HuH-7 (cell line): ENCODE measurements around the gene ZNF628.
A peak's percentile ranks its signal among the peaks of the same experiment; 100 is the strongest.

ENCODE experiments used
- DNase-seq: peaks from one replicate; pipeline ENCODE4 v3.0.0; 2011; ENCODE audit warnings: low spot score

Gene ZNF628

DNA sequence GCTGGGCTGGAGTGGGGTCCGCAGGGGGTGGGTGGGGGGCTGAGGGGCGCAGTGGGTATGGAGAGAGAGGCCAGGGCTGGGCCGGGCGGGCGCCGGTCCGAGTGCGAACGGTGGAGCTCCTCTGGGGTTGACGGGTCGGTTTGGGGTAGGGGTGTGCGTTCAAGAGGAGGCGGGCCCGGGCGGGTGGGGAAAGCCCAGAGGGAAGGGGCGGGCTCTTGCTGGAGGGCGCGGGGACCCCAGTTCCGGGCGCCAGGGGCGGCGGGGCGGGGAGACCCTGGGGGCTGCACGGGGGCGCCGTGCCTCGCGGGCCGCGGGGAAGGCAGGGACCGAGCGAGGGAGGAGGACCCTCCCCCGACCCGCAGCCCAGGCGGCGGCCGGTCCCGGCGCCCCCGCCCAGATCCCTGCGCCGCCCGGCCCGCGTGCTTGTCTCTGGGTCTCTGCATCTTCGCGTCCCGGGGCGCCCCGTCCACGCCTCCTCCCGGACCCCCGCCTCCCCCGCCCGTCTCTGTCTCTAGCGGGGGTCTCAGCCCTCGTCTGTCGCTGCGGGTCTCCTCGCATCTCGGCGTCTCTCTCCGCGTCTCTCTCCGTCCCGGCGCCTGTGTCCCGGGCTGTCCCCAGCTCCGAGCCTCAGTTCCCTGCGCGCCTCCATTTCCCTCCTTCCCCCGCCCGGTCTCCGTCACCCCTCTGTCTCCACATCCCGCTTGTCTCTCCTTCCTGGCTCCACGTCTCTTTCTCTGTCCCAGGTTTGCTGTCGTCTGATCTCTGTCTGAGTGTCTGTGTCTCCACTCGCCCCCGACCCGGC is 25.1 kb upstream of the ZNF628 start:
- peak; percentile 45 for DNase-seq

DNA sequence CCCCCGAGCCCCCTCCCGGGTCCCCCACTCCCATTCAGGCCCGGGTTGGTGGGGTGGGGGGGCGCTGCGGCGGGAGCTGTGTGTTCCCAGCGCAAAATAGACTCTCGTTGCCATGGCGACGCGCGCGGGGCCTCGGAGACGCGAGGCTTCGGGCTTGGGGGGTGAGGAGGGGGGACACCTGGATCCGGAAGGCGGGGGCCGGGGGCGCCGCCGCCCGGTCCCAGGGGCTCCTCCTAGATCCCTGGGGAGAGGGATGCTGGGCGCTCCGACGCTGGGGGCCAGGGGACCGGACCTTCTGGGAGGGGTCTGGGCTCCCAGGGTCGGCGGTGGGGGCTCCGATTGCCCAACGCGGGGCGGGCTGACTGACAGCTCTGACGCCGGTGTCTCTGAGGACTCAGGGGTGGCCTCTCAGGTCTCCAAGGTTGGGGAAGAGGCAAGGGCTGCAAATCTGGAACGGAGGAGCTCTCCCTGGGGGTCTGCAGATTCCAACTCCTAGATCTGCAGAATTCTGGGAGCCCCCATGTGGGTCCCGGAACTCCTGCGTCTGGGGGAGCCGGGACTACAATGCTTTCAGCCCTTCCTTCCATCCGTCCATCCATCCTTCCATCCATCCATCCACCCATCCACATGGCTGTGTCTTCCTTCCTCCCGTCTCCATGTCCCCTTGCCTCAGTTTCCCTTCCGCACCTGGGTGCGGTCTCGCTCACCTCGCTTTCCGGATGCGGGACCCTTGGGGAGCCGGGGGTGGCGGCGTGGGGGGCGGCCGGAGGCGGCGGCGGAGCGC is 24.3 kb upstream of the ZNF628 start:
- DNase-seq = no peak

DNA sequence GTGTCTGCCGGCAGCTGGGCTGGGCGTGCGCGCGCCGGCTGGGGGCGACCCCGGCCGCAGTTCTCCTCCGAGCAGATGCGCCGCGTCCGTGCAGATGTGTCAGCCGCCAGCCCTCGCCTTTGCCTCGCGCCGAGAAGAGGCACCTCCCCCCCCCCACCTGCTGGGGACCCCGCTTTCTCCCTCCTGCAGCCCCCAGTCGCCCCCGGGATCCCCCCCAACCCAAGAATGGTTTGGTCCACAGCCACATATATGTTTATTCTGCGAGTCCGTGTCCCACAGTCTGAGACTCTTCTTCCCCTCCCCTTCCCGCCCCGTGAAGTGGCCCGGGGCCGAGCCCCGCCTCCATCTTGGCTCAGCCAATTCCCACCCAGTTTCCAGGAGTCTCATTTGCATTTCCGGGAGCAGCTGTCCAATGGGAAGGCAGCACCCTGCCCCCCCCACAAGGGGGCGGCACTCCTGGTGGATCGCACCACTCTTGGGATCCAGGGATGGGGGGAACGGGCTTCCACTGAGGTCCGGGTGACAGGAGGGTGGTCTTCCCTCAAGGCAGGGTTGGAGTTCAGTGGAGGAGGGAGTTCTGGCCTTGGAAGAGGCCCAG is 23.6 kb upstream of the ZNF628 start:
- peak; percentile 94 for DNase-seq

DNA sequence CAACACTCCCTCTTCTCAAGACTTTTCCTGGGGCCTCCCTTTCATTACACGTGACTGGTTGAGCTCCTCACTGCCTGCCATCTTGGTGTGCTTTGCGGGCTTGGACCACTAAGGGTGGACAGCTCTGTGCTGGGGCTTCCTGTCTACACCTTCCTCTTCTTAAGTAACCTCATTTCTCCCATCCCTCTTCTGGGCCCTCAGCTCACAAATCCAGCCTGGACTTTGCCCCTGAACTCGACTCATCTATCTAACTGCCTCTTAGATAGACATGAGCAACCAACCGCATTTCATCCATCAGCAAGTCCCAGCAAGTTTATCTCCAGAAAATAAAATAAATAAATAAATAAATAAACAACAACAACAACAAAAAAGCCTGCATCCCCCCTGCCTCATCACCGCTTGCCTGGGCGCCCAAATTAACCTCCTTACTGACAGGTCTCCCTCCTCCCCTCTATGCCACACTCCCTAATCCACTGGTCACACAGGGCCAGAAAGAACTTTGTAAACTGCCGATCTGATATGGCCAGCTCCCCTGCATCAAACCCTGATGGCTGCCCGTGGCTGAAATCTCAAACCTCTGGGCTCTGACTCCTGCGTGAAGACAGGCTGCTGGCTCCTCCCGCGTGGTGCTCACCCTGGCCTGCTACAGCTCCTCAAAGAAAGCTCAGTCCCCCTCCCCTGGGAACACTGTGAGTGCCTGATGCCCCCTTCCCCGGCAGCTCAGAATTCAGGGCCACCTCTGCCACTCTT is 22.7 kb upstream of the ZNF628 start:
- peak; percentile 59 for DNase-seq

DNA sequence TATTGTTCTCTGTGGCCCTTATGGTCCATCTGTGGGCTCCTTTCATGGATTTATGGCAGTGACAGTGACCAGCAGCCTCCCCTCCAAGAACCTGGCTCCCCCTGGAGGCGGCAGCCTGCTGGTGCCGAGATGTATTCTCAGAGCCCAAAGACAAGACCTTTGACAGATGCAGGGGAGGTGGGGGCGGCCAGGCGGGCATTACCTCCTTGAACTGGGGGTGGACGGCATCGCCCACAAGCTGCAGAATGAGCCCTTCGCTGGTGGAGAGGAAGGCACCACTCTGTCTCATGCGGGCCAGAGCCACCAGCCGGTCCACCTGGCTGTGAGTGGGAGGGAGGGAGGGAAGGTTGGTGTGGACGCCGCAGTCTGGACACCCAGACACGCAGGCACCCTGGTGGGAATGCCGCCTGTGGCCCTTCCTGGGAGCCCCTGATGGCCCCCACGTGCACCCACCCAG is 21.6 kb upstream of the ZNF628 start:
- DNase-seq = peak; percentile 87

DNA sequence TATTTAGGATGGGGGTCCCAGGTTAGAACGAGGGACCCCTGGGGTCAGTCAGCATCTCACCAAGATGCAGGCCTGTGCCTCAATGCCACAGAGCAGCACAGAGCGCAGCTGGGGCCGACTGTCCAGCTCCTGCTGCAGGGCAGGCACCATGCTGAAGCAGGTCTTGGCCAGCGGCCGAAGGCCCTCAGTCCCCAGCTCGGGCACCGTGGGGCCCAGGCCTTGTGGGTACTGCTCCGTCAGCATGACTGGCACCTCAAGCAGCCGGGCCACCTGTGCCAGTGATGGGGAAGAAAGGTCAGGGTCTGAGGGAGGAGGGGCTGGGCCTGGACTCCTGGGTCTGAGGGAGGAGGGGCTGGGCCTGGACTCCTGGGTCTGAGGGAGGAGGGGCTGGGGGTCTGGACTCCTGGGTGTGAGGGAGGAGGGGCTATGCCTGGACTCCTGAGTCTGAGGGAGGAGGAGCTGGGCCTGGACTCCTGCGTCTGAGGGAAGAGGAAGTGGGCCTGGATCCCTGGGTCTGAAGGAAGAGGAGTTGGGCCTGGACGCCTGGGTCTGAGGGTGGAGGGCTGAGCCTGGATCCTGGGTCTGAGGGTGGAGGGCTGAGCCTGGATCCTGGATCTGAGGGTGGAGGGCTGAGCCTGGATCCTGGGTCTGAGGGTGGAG is 20.7 kb upstream of the ZNF628 start:
- DNase-seq = no peak

DNA sequence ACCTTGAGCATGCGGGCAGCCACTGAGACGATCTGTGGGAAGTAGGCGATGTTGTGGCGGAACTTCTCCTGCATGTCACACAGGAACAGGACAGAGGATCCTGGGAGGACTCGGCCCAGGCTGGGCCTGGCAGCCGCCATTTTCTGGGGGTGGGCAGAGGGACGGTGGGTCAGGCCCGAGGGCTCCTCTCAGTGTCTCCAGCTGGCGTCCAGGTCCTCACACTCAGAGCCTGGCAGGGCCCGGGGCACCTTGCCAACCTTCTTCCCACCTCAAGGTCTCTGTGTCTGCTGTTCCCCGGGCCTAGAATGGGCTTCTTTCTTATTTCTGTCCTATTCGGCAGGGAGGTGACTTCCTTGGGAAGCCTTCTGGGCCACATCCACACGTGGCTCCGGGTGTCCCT is 20.1 kb upstream of the ZNF628 start:
- no peak for DNase-seq

DNA sequence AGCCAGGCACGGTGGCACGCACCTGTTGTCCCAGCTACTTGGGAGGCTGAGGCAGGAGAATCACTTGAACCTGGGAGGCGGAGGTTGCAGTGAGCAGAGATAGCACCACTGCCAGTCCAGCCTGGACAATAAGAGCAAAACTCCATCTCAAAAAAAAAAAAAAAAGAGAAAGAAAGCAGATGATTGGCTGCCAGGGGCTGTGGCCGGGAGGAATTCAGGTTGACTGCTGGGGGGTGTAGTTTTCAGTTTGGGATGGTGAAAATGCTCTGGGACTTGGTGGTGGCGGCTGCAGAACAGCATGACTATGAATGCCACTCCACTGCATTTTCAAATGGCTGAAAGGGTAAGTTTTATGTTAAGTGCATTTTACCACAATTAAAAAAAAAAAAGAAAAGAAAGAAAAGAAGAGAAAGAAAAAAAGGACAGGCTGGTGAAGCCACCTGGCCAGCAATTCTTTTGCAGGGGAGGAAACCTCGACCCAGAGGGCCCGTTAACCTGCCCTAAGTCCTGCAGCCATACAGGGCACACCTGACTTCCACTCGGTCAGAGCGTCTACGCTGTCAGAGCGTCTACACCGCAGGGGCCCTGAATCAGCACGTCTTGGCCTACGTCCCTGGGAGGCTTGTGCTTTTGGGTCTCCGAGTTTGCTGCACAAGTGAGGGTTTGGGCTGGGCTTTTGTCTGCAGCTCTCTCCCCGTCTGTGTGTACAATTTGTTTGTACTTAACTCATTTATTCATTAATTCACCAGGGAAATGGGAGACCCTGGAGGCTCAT is 18.5 kb upstream of the ZNF628 start:
- no peak for DNase-seq

DNA sequence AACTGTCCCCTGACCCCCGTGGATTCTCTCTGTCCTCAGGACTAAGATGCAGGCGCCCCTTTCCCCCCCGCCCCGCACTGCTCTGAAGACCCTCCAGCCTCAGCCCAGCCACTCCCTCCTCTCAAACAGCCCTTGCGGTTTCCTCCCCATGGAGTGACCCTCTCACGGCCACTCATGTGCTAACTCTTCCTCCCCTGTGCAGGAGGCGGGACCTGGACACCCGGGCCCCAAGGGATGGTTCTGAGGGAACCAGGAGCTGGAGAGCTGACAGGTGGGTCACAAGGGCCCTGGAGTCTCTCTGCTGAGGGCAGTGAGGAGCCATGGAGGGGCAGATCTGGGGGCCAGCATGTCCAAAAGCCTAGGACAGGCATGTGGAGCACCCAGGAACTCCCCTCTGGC is 16.9 kb upstream of the ZNF628 start:
- DNase-seq = no peak

DNA sequence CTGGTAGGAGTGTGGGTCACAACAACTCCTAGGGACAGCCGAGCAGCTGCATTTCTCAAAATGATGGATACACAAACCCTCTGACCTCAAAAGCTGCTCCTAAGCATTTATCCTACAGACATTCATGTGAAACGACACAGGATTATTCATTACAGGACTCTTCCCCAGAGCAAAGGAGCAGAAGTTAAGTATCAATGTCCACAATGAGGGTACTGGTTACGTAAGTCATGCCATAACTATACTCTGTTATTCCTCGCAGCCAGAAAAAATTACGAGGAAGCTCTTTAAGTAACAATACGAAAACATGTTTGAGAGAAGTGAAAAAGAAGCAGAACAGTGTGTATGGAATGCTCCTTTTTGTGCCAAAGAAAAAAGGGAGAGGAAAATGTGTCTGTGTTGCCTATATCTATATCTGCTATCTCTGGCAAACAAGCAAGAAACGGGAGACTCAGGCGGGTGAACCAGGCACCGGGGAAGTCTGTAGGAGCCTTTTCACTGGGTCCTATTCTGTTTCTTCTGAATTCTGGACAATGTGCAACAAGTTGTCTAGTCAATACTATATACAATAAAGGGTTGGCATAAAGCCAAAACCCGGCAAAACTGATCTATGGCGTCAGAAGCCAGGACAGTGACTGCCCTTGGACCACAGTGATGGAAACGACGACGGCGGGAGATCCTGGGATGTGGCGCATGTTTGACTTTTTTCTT is 16.3 kb upstream of the ZNF628 start:
- no peak for DNase-seq

DNA sequence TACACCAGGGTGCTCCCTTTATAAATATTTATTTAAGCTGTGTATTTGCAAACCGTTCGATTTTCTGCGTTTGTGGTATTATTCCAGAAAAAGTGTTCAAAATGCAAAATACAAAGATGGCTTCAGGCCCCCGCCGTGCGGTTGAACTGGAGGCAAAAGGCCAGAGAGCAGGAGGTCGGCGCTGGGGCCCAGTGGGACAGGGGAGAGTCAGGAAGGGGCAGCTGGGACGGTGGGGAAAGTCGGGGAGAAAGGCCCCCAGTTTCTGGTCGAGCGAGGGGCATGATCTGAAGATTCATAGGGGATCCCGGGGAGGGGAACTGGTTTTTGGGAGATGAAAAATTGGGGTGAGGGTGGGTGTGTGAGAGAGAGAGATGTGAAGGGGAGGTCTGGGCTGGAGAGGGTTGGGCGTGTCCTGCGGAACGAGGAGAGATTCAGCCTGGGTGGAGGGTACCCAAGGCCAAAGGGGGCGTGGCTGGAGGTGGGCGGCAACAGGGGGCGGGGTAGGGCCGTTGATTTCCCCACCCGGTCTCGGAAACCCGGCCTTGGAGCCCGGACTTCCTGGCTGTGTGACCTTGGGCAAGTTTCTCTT is 15.7 kb upstream of the ZNF628 start:
- peak; percentile 97 for DNase-seq

DNA sequence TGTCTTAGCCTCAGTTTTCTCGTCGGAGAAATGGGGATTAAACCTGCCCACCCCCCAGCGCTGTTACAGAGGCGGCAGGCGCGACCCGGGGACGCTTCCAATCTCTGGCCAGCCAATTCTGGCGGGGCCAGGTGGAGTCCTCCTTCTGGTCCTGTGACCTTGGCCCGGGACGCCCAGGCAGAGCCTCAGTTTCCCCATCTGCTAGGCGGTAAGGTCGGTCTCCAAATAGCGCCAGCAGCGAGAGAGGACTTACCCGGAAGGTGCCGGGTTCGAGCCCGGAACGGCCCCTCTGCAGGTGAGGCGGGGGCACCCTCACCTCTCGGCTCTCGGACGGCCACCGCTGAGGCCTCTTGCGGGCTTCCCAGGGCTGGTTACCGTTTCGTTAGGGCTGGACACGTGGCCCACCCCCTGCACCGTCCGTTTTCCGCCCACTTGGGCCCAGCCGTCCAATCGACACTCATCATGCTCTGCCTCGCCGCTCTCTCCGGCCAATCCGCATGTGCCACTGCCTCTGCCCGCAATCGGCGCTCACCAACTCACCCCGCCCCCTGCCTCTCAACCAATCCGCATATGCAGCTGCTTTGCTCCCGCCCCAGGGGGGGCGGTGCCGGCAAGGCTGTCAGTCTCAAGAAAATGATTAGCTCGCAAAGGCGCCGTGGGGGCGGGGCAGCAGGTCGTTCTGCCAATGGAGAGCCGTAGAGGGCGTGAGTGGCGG is 15.0 kb upstream of the ZNF628 start, which contains the start of gene ISOC2:
TSS of gene ISOC2 (minus strand) at position 384 of the 715 bp plus-strand sequence. CDS start 5,156 bp downstream, outside the sequence.
- peak; percentile 99 for DNase-seq

DNA sequence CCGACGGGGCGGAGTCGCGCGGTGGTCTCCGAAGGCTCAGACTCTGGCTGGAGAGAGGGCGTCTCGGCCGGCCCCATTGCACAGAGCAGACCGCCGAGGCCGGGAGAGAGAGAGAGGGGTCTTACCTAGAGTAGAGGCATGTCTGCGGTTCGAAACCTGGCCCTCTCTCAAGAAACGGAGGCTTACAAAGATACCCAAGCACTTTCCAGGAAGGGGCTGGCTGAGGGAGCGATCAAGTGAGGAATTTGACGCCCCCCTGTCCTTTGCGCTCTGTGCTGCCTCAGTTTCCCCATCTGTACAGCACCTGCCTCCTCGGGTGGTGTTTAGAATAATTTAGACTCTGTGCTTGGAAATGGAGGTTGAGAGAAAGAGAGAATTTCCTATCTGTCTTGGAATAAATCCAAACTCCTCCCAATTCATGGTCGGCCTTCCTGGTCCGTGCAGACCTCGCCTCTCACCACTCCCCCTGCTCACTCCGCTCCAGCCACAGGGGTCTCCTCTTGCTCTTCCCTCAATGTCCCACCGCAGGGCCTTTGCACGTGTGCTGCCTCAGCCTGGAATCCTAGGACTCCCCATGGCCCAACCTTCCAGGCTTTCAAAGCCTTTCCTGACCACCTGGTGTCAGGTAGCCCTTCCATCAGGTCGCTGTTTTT is 14.3 kb upstream of the ZNF628 start:
- DNase-seq = no peak

DNA sequence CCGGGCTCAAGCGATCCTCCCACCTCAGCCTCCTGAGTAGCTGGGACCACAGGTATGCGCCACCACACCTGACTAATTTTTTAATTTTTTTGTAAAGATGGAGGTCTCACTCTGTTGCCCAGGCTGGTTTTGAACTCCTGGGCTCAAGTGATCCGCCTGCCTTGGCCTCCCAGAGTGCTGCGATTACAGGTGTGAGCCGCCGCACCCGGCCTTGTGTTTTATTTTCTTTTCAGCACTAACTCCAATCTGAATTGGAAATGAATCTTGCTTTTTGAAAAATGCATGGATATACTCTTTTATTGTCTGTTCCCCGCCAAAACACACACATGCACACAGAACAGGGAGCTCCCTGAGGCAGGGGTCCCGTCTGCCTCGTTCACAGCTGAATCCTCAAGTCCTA is 13.7 kb upstream of the ZNF628 start:
- no peak for DNase-seq

DNA sequence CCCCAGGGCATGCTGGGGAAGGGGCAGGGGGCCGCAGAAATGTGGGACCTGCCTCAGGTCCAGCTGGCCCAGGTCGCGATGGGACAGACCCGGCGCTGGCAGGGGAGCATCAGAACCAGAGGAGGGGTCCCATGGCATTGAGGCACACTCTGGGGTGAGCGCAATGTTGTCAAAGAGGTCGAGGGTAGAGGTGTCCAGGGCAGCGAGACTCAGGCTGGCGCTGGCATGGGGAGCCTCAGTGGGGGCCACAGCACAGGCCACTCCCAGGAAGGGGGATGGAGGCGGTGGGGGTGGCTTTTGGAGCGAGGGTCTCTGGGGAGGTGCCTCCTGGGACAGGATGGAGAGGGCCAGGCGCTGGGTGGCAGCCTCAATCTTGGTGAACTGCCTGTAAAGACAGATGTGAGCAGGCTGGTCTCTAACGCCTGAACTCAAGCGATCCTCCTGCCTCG is 12.8 kb upstream of the ZNF628 start:
- DNase-seq = no peak

DNA sequence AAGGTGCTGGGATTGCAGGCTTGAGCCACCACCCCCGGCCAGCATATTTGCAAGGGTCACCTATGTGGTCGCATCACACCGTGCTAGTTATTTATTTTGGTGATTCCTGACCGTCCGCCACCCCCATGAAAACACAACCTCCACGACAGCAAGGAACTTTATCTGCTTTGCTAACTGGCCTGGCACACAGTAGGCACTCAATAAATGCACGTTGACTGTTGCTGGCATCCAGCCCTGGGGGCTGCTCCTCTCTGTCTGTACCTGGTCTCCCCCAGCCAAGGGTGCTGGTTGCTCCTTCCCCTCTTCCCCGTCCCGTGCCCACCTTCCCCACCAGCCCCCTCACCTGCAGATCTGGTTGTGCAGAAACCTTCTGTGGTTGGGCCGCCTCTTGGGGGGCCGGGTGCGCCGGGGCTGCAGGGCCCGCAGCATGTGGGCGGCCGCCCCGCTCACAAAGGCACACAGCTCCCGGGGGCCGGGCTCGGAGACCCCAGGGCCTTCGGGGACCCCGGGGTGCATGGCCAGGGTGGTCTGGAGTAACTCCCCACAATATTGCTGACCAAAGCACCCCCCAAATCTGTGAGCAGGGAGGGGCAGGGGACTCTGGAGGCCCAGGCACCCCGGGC is 12.3 kb upstream of the ZNF628 start:
- DNase-seq = no peak

DNA sequence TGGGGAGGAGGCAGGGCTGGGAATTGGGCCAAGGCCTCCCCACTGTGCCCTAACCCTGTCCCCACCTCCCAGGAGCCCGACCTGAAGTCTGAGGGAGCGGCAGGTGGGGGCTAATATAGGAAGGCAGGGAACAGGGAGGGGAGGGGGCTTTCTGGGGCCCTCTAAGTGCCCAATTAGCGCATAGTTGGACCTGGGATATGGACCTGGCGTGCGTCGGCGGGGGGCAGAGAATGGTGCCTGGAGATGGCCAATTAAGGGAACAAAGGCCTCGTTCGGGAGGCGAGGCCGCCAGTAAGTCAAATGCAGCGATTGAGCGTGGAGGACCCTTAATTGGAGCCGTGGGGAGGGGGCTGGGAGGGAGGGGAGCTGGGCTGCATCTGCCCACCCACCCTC is 11.8 kb upstream of the ZNF628 start, which contains the start of gene C19orf85:
TSS of gene C19orf85 (minus strand) at position 90 of the 393 bp plus-strand sequence. CDS start 197 bp downstream, outside the sequence.
- no peak for DNase-seq
